IMR-90 (cell line): ENCODE measurements around the gene CTNNA2. TPM values are rescaled to one million over a fixed set of nuclear protein-coding genes. Genes with fewer than 3 reads are reported as not detected.

ENCODE experiments used
- ATAC-seq: fragments of 200-7000 bp; cut with Tn5 transposase; 2 replicates; pipeline ENCODE4 v1.9.1; 2020; ENCODE audit warnings: low read depth, mild to moderate bottlenecking, moderate library complexity
- BruUV-seq: library from RNA; stranded (reverse); fragments of 400-500 nt; replicated peaks from 2 replicates; lab custom pipeline; 2021; lab: Mats Ljungman, UMichigan
- CTCF ChIA-PET: fragments of 300-600 bp; formaldehyde crosslinking; extraction: SDS; loops from one replicate; lab custom pipeline; 2021; ENCODE audit warnings: antibody characterized with exemption; lab: Yijun Ruan, JAX
- POLR2A ChIA-PET: fragments of 300-600 bp; sonication (Branson Sonifier 250); formaldehyde crosslinking; loops from one replicate; lab custom pipeline; 2022; ENCODE audit warnings: antibody characterized with exemption; ENCODE audit not compliant: unreplicated experiment; lab: Charles Lee
- DNase-seq: peaks from one replicate; pipeline ENCODE4 v3.0.0; 2013
- H2AFZ ChIP-seq: replicated peaks from 2 replicates; pipeline ENCODE3; 2013; ENCODE audit warnings: low read length, mild to moderate bottlenecking; ENCODE audit not compliant: poor library complexity
- H2AK5ac ChIP-seq: 2 replicates; pipeline ENCODE4 v1.6.1; 2013; ENCODE audit warnings: low read depth, low read length, inconsistent platforms
- H2AK9ac ChIP-seq: replicated peaks from 2 replicates; pipeline ENCODE3; 2013; ENCODE audit warnings: mild to moderate bottlenecking, low read depth, low read length, moderate library complexity; ENCODE audit not compliant: poor library complexity
- H2BK120ac ChIP-seq: 2 replicates; pipeline ENCODE4 v1.6.1; 2013; ENCODE audit warnings: low read depth, low read length, inconsistent platforms
- H2BK15ac ChIP-seq: 3 replicates; pipeline ENCODE4 v1.6.1; 2013; ENCODE audit warnings: low read depth, low read length, inconsistent platforms
- H2BK20ac ChIP-seq: 2 replicates; pipeline ENCODE4 v1.6.1; 2013; ENCODE audit warnings: low read depth, mild to moderate bottlenecking, inconsistent platforms, low read length, moderate library complexity
- H2BK5ac ChIP-seq: 2 replicates; pipeline ENCODE4 v1.6.1; 2013; ENCODE audit warnings: mild to moderate bottlenecking, low read depth, low read length, inconsistent platforms; ENCODE audit not compliant: poor library complexity, severe bottlenecking
- H3K14ac ChIP-seq: replicated peaks from 2 replicates; pipeline ENCODE4 v1.6.1; 2013; ENCODE audit warnings: low read depth, low read length, inconsistent platforms
- H3K18ac ChIP-seq: 2 replicates; pipeline ENCODE4 v1.6.1; 2013; ENCODE audit warnings: low read depth, low read length, control low read depth
- H3K23ac ChIP-seq: 2 replicates; pipeline ENCODE4 v1.6.1; 2013; ENCODE audit warnings: low read depth, low read length, inconsistent platforms
- H3K27ac ChIP-seq: 2 replicates; pipeline ENCODE4 v1.5.1; 2013; ENCODE audit warnings: mild to moderate bottlenecking, control low read depth, low read length; ENCODE audit not compliant: insufficient read depth
- H3K27me3 ChIP-seq: 2 replicates; pipeline ENCODE4 v1.6.1; 2013; ENCODE audit warnings: low read length; ENCODE audit not compliant: control insufficient read depth, insufficient read depth
- H3K36me3 ChIP-seq: 2 replicates; pipeline ENCODE4 v1.6.1; 2013; ENCODE audit warnings: low read length, mixed read lengths; ENCODE audit not compliant: control insufficient read depth, insufficient read depth
- H3K4ac ChIP-seq: 2 replicates; pipeline ENCODE4 v1.6.1; 2013; ENCODE audit warnings: low read depth, low read length, inconsistent platforms
- H3K4me1 ChIP-seq: 2 replicates; pipeline ENCODE4 v1.6.1; 2013; ENCODE audit warnings: low read length, mixed read lengths; ENCODE audit not compliant: control insufficient read depth, insufficient read depth
- H3K4me2 ChIP-seq: 2 replicates; pipeline ENCODE4 v1.6.1; 2013; ENCODE audit warnings: low read depth, mild to moderate bottlenecking, control low read depth, low read length, moderate library complexity
- H3K4me3 ChIP-seq: 2 replicates; pipeline ENCODE4 v1.5.1; 2013; ENCODE audit warnings: low read depth, mild to moderate bottlenecking, control low read depth, low read length, moderate library complexity; ENCODE audit not compliant: insufficient read depth
- H3K56ac ChIP-seq: 2 replicates; pipeline ENCODE4 v1.6.1; 2013; ENCODE audit warnings: low read length, inconsistent platforms; ENCODE audit not compliant: insufficient read depth; ENCODE audit errors: extremely low read depth
- H3K79me1 ChIP-seq, 2 experiments: 2 replicates each; pipeline ENCODE4 v1.6.1; 2013; ENCODE audit warnings: low read length in 2 of 2, inconsistent platforms in 1 of 2, low read depth in 1 of 2
- H3K9ac ChIP-seq: 2 replicates; pipeline ENCODE4 v1.6.1; 2013; ENCODE audit warnings: low read depth, low read length, control low read depth
- H3K9me1 ChIP-seq: 2 replicates; pipeline ENCODE4 v1.6.1; 2013; ENCODE audit warnings: low read length, inconsistent platforms; ENCODE audit not compliant: insufficient read depth
- H3K9me3 ChIP-seq: 2 replicates; pipeline ENCODE4 v1.6.1; 2013; ENCODE audit warnings: low read length; ENCODE audit not compliant: control insufficient read depth, insufficient read depth
- H4K20me1 ChIP-seq: 2 replicates; pipeline ENCODE4 v1.6.1; 2013; ENCODE audit warnings: low read length, inconsistent platforms; ENCODE audit not compliant: insufficient read depth
- H4K5ac ChIP-seq: 2 replicates; pipeline ENCODE4 v1.6.1; 2013; ENCODE audit warnings: mild to moderate bottlenecking, low read depth, low read length, control low read depth
- H4K8ac ChIP-seq, 2 experiments: 2 replicates each; pipeline ENCODE4 v1.6.1; 2013; ENCODE audit warnings: low read depth in 2 of 2, low read length in 2 of 2, control low read depth in 1 of 2, inconsistent platforms in 1 of 2
- H4K91ac ChIP-seq: 2 replicates; pipeline ENCODE4 v1.6.1; 2013; ENCODE audit warnings: low read depth, low read length, inconsistent platforms; ENCODE audit not compliant: insufficient read depth
- NFE2L2 ChIP-seq: fragments of 150-350 bp; IDR thresholded peaks from 2 replicates; pipeline ENCODE4 v1.6.1; 2016; ENCODE audit warnings: low read depth, mild to moderate bottlenecking, low read length
- POLR2A ChIP-seq: IDR thresholded peaks from 2 replicates; pipeline ENCODE4 v1.6.1; 2012; ENCODE audit warnings: mild to moderate bottlenecking, low read depth, low read length
- RAD21 ChIP-seq: IDR thresholded peaks from 2 replicates; pipeline ENCODE4 v1.6.1; 2012; ENCODE audit warnings: low read length, improper control_type of control experiment
- RCOR1 ChIP-seq: IDR thresholded peaks from 2 replicates; pipeline ENCODE4 v1.6.1; 2012; ENCODE audit warnings: mild to moderate bottlenecking, low read length, improper control_type of control experiment; ENCODE audit not compliant: insufficient replicate concordance
- USF2 ChIP-seq: fragments of 150-350 bp; IDR thresholded peaks from 2 replicates; pipeline ENCODE4 v1.6.1; 2017; ENCODE audit warnings: mild to moderate bottlenecking, antibody characterized with exemption, low read length, low read depth
- WGBS, 2 experiments: methylation state at CpG; one replicate each; pipeline versions ENCODE4 v1.1.5 to v1.1.7; 2013; ENCODE audit warnings: missing lambda C conversion rate in 2 of 2; ENCODE audit not compliant: insufficient read length in 1 of 2; ENCODE audit errors: extremely low coverage in 2 of 2; 5-methylcytosine and 5-hydroxymethylcytosine counted together
- dilution Hi-C: fragments of 300-500 bp; cut with HindIII; formaldehyde crosslinking; loops from one replicate; pipeline ENCODE4 v1.14.3; 2018; ENCODE audit warnings: low sequenced_read_pairs; ENCODE audit not compliant: unreplicated experiment
- in situ Hi-C: fragments of 300-500 bp; cut with MboI; formaldehyde crosslinking; loops from 3 replicates; pipeline ENCODE4 v1.14.3; 2019; ENCODE audit warnings: low sequenced_read_pairs, inconsistent platforms, mixed read lengths
- intact Hi-C: fragments of 100-400 bp; cut with micrococcal nuclease; formaldehyde crosslinking; loops from 2 replicates; pipeline ENCODE4 v1.10.0; 2022
- polyA plus RNA-seq, 3 experiments: library from polyadenylated mRNA; depleted of rRNA; stranded (reverse); fragments of >200 nt; gene quantifications; 2 replicates each; pipeline ENCODE4 v1.2.3, GENCODE V29; 2012; ENCODE audit warnings: low replicate concordance in 1 of 3
- total RNA-seq: library from RNA; depleted of rRNA; stranded (reverse); fragments of >200 nt; gene quantifications from 2 replicates; pipeline ENCODE4 v1.2.3, GENCODE V29; 2012
- TF ChIP-seq, protein P1 (sequence below): conservative IDR thresholded peaks from 2 replicates; pipeline ENCODE4 v1.5.1; 2012; ENCODE audit warnings: mild to moderate bottlenecking, low read depth, low read length, improper control_type of control experiment

Gene CTNNA2
- total and polyA plus RNA-seq, 2 of the 4 experiments (the other 2 are of a cell fraction), result not detected

DNA sequence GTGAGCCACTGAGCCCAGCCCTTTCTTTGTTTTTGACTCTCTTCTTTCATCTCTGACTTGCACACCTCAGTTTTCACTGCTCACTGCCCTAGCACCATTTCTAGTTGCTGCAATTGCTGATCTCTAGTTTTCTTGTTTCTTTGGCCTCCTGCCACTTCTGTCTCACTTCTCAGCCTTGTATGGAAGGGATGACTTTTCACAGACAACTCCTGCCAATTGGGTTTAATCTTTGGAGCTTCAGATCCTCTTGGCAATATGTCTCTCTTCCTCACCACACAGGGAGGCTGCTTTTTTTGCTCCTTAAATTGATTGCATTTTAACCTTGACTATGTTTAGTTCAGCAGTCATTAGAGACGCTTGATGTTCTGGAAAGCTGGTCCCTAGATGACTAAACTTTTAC lies 323.1 kb downstream of the CTNNA2 start:
- no peaks in the 10 kb centered on the region for H3K4me1 ChIP-seq
- no peak overlapping the region for H4K5ac ChIP-seq
- ChIA-PET CTCF (no interaction called here), POLR2A (no interaction called here)
- H2AK5ac ChIP-seq, result no peak overlapping the region
- intact Hi-C loops, result no loop called here
- H3K9ac ChIP-seq, result no peak overlapping the region
- H2BK15ac ChIP-seq, result no peak overlapping the region
- no peak for TF ChIP-seq RAD21
- TF ChIP-seq USF2, result no peak
- TF ChIP-seq, protein P1, sequence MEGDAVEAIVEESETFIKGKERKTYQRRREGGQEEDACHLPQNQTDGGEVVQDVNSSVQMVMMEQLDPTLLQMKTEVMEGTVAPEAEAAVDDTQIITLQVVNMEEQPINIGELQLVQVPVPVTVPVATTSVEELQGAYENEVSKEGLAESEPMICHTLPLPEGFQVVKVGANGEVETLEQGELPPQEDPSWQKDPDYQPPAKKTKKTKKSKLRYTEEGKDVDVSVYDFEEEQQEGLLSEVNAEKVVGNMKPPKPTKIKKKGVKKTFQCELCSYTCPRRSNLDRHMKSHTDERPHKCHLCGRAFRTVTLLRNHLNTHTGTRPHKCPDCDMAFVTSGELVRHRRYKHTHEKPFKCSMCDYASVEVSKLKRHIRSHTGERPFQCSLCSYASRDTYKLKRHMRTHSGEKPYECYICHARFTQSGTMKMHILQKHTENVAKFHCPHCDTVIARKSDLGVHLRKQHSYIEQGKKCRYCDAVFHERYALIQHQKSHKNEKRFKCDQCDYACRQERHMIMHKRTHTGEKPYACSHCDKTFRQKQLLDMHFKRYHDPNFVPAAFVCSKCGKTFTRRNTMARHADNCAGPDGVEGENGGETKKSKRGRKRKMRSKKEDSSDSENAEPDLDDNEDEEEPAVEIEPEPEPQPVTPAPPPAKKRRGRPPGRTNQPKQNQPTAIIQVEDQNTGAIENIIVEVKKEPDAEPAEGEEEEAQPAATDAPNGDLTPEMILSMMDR, result no peak
- no peak for TF ChIP-seq POLR2A
- no peak for TF ChIP-seq NFE2L2
- no peak for TF ChIP-seq RCOR1
- no peak overlapping the region for H3K4me2 ChIP-seq
- no TSS peak for BruUV-seq
- ATAC-seq (no peak), DNase-seq (no peak)
- no peak overlapping the region for H3K27ac ChIP-seq
- dilution Hi-C loops, result no loop called here
- no peaks in the 10 kb centered on the region for H3K36me3 ChIP-seq
- no peak overlapping the region for H2BK5ac ChIP-seq
- H3K56ac ChIP-seq, result no peak overlapping the region
- no peak overlapping the region for H3K4me3 ChIP-seq
- no peaks in the 10 kb centered on the region for H3K79me1 ChIP-seq
- H3K23ac ChIP-seq, result no peak overlapping the region
- no peaks in the 10 kb centered on the region for H3K9me3 ChIP-seq
- no peak overlapping the region for H4K8ac ChIP-seq
- no peaks in the 10 kb centered on the region for H3K9me1 ChIP-seq
- no peak overlapping the region for H4K91ac ChIP-seq
- in situ Hi-C loops, result no loop called here
- H2BK20ac ChIP-seq, result no peak overlapping the region
- no peak overlapping the region for H3K4ac ChIP-seq
- H2BK120ac ChIP-seq, result no peak overlapping the region
- no peak overlapping the region for H2AFZ ChIP-seq
- no peaks in the 10 kb centered on the region for H4K20me1 ChIP-seq
- no CpG with 5 or more reads among the region's 1 CpG for WGBS, 2 experiments
- H3K27me3 ChIP-seq, result no peaks in the 10 kb centered on the region
- no peak overlapping the region for H3K14ac ChIP-seq
- no peak overlapping the region for H2AK9ac ChIP-seq
- H3K18ac ChIP-seq, result no peak overlapping the region
